ENCODE data around the gene ADAM12. TPM values are rescaled to one million over a fixed set of nuclear protein-coding genes. Genes with fewer than 3 reads are reported as not detected.

The ADAM12 gene
- total and polyA plus RNA-seq, 11 donors, result 0.04 to 11.2 (median 0.82) TPM; not detected in 1

DNA sequence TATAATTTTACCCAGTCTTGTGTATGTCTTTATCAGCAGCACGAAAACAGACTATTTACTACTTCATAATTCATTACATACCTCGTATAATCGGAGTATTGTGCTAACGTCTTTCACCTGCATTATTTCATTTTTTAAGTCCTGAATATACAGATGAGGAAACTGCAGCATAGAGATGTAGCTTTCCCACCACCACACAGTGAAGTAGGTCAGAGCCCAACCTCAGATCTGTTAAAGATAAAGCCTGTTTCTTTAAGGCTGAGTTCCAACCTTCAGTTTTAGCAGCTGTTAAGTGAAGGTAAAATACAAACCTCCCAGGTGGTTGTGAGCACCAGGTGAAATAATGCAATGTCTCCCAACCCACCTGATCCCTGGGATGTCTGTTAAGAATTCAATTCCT is 2.0 kb upstream of the ADAM12 start:
- 89 to 93% (median 91%) methylated on average over 4 of the region's 4 CpGs for WGBS, 4 donors
- no peak overlapping the region for H3K4me3 ChIP-seq
- TF ChIP-seq POLR2A (IDR thresholded peaks at IDR 0.05), result no peak
- TF ChIP-seq, protein P1, sequence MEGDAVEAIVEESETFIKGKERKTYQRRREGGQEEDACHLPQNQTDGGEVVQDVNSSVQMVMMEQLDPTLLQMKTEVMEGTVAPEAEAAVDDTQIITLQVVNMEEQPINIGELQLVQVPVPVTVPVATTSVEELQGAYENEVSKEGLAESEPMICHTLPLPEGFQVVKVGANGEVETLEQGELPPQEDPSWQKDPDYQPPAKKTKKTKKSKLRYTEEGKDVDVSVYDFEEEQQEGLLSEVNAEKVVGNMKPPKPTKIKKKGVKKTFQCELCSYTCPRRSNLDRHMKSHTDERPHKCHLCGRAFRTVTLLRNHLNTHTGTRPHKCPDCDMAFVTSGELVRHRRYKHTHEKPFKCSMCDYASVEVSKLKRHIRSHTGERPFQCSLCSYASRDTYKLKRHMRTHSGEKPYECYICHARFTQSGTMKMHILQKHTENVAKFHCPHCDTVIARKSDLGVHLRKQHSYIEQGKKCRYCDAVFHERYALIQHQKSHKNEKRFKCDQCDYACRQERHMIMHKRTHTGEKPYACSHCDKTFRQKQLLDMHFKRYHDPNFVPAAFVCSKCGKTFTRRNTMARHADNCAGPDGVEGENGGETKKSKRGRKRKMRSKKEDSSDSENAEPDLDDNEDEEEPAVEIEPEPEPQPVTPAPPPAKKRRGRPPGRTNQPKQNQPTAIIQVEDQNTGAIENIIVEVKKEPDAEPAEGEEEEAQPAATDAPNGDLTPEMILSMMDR (IDR thresholded peaks at IDR 0.05), result no peak
- peaks cover 0 to 23% (median 7%) of the 10 kb centered on the region in 12 donors for H3K4me1 ChIP-seq
- no peak for DNase-seq
- no peaks in the 10 kb centered on the region for H3K9me3 ChIP-seq
- ATAC-seq, result no peak
- no peak overlapping the region for H3K27ac ChIP-seq
- intact Hi-C loops (cut with DNase I), result no loop called here
- no peaks in the 10 kb centered on the region for H3K36me3 ChIP-seq
- H3K27me3 ChIP-seq, result peaks cover 15 to 48% (median 24%) of the 10 kb centered on the region in 9 donors

DNA sequence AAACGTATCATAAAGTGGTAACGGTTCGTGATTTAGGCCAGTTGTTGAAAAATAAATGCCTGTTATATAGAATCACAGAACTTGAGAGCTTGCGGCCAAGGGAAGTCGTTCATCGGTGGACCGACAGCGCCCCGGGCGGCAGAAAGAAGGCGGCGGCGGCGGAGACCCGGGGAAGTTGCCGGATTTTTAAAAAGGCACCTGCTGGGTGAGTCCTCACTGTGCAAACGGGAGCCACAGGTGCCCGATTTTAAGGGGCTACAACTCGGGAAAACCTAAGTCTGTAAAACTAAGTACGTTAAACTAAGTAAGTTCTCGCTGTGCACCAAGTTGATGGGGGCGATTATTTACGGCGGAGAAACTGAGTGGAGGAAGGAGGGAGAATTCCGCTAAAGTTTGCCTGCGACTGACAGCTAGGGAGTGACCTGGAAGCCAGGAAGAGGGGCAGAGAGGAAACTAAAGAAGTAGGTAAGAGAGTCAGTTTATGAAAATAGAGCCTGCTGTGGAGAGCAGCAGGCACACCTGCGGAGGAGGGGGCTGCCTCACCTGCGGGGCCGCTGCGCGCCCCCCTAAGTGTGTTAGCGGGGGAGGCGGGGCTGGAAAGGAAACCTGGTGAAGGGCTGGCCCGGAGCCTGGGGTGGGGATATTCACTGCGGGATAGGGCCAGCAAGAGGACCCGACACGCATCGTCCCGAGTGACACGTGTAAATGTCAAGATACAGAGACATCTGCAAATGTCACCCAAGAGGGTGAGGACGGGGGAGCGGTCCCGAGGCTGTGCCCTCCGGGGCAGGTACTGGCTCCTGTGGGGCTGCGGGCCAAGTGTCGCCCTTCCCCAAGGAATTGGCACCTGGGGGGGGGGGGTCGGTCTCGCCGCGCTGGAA is 996 bp downstream of the ADAM12 start:
- intact Hi-C loops (cut with DNase I), result loop anchor here in 7 of 10 donors (2.0 to 10.0 kb wide), 4 partner anchors 118 to 408 kb away; no protein-coding TSS in a partner anchor
- peak; percentile 48 to 79 (median 50) for DNase-seq
- peaks cover 15 to 53% (median 29%) of the 10 kb centered on the region in 9 donors for H3K27me3 ChIP-seq
- peaks cover 0 to 8% (median 0%) of the 10 kb centered on the region in 12 donors for H3K9me3 ChIP-seq
- H3K27ac ChIP-seq, result peak overlapping the region in 2 of 12 donors; percentile 24 to 59
- no peaks in the 10 kb centered on the region for H3K36me3 ChIP-seq
- peak overlapping the region; percentile 23 to 64 (median 48) for H3K4me3 ChIP-seq
- 1 to 2% (median 1%) methylated on average over 35 to 50 of the region's 50 CpGs for WGBS, 4 donors
- peaks cover 0 to 23% (median 7%) of the 10 kb centered on the region in 12 donors for H3K4me1 ChIP-seq
- TF ChIP-seq, protein P1 (IDR thresholded peaks at IDR 0.05), result peak; percentile 41 to 86 (median 66)
- no peak for TF ChIP-seq POLR2A (IDR thresholded peaks at IDR 0.05)
- ATAC-seq, result peak in 3 of 4 donors; percentile 56 to 66 (median 59)

DNA sequence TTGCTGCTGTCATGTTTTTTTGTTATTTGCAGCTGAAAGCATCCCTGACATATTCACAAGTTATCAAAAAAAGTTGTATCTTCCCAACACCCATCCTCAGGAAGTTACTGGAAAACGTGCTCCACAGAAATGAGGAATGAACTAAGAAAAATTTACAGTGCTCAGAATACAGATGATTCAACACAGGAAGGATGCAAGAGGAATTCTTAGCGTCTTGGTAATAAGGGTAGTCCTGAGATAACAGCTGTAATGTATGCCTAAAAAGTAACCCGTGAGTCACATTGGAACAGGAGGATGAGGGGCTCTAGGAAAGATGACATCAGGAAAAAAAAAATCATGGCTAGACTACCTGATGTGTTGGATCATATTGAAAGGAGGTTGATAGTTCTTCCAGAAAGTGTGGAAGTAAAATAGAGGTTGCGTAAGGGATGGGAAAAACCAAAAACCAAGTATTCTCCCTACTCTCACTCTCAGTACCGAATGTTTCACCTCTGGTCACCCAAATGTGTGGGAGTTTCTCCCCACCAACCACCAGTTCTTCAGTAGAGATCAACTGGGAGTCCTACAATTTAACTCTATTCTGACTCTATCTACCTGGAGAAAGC is 3.9 kb downstream of the ADAM12 start:
- 74 to 76% (median 75%) methylated on average over 5 of the region's 5 CpGs for WGBS, 4 donors
- intact Hi-C loops (cut with DNase I), result loop anchor here in 2 of 10 donors (5.0 to 10.0 kb wide), 2 partner anchors 120 to 397 kb away; no protein-coding TSS in a partner anchor
- Histone ChIP-seq H3K9me3 (peaks cover 0 to 8% (median 0%) of the 10 kb centered on the region in 12 donors), H3K27me3 (peaks cover 15 to 45% (median 29%) of the 10 kb centered on the region in 9 donors), H3K27ac (no peak overlapping the region), H3K36me3 (no peaks in the 10 kb centered on the region), H3K4me1 (peaks cover 0 to 17% (median 7%) of the 10 kb centered on the region in 12 donors), H3K4me3 (no peak overlapping the region)
- DNase-seq (no peak), ATAC-seq (no peak)
- TF ChIP-seq POLR2A (IDR thresholded peaks at IDR 0.05), result no peak
- TF ChIP-seq, protein P1 (IDR thresholded peaks at IDR 0.05), result no peak
